Adrenal gland (tissue), 12 donors: ENCODE measurements around the gene CYP11A1. TPM values are rescaled to one million over a fixed set of nuclear protein-coding genes. Genes with fewer than 3 reads are reported as not detected.

ENCODE experiments used
- DNase-seq, 7 donors: peaks; one replicate each; pipeline ENCODE4 v3.0.0-alpha.2; 2019 to 2020
- H3K27ac ChIP-seq, 5 donors: fragments of 200-600 bp; sonication (generic) in 4 of 5; 1 replicate in 3 of 5; 2 replicates in 2 of 5; pipeline versions ENCODE4 v1.5.1 to v1.8.0; 2016 to 2020; ENCODE audit warnings: mild to moderate bottlenecking in 1 of 5
- H3K27me3 ChIP-seq: fragments of 200-600 bp; 2 replicates; pipeline ENCODE4 v1.8.0; 2021
- H3K36me3 ChIP-seq, 2 donors: fragments of 200-600 bp; replicated peaks in 1 of 2; 1 replicate in 1 of 2; 2 replicates in 1 of 2; pipeline versions ENCODE4 v1.5.1 to v1.8.0; 2018 to 2022
- H3K4me1 ChIP-seq, 2 donors: fragments of 200-600 bp; replicated peaks in 1 of 2; 1 replicate in 1 of 2; 2 replicates in 1 of 2; pipeline versions ENCODE4 v1.5.1 to v1.8.0; 2018 to 2021
- H3K4me3 ChIP-seq, 4 donors: fragments of 200-600 bp; sonication (generic) in 3 of 4; one replicate each; pipeline ENCODE4 v1.5.1; 2016 to 2018
- H3K9me3 ChIP-seq, 3 donors: fragments of 200-600 bp; sonication (generic) in 1 of 3; replicated peaks in 1 of 3; 1 replicate in 2 of 3; 2 replicates in 1 of 3; pipeline versions ENCODE4 v1.5.1 to v1.8.0; 2016 to 2021
- POLR2A ChIP-seq, 2 donors: fragments of 450-650 bp; IDR thresholded peaks; one replicate each; pipeline ENCODE4 v1.6.1; 2017; ENCODE audit warnings: antibody characterized with exemption in 2 of 2, mild to moderate bottlenecking in 2 of 2, moderate library complexity in 1 of 2
- WGBS, 4 donors: extraction: QIAGEN DNeasy Blood & Tissue Kit in 2 of 4; methylation state at CpG; one replicate each; pipeline versions ENCODE4 v1.1.5 to v1.1.7; 2013 to 2017; 5-methylcytosine and 5-hydroxymethylcytosine counted together
- intact Hi-C, 2 donors: fragments of 100-400 bp; cut with DNase I; formaldehyde crosslinking; loops; one replicate each; pipeline versions ENCODE4 v1.14.1 to v1.15.0; 2022 to 2023
- polyA plus RNA-seq, 3 donors: library from polyadenylated mRNA; stranded (reverse); fragments of 200-250 nt in 2 of 3; fragments of 350-450 nt in 1 of 3; fragmentation: Illumina TruSeq in 1 of 3; extraction: RNeasy Lipid Tissue Mini Kit (QIAGEN cat#74804) in 1 of 3; gene quantifications; one replicate each; pipeline ENCODE4 v1.2.3, GENCODE V29; 2013 to 2014
- total RNA-seq, 9 donors: library from RNA; depleted of rRNA in 4 of 9; stranded (reverse); fragments of >200 nt in 4 of 9; fragments of 120-200 nt in 1 of 9; fragmentation: NEBNext Ultra II Directional in 1 of 9; extraction: Animal tissue kit (Norgen Biotek cat#: 25700) in 1 of 9; gene quantifications; one replicate each; pipeline versions ENCODE4 v1.1.0 to v1.2.4, GENCODE V29; 2013 to 2023
- TF ChIP-seq, protein P1 (sequence below), 6 experiments: fragments of 450-650 bp in 4 of 6; fragments of 200-600 bp in 2 of 6; sonication (generic) in 1 of 6; IDR thresholded peaks; 1 replicate in 5 of 6; 2 replicates in 1 of 6; pipeline versions ENCODE4 v1.5.1 to v1.8.0; 2016 to 2021; ENCODE audit warnings: antibody characterized with exemption in 6 of 6, mild to moderate bottlenecking in 2 of 6, moderate library complexity in 1 of 6
- donor health status: healthy with polysubstance abuse.
- donor health status: Bipolar disorder and iron deficiency.
- donor health status: DM: yes; HTN: yes; CAD: no.
- donor health status: DM: no; HTN: no; CAD: no.
- donor health status: DM: no; HTN: no; CAD: no.
- donor health status: DM: yes; HTN: yes; CAD: no.

Gene CYP11A1
- total and polyA plus RNA-seq, 12 donors: 233 to 5,219 (median 1,366) TPM

DNA sequence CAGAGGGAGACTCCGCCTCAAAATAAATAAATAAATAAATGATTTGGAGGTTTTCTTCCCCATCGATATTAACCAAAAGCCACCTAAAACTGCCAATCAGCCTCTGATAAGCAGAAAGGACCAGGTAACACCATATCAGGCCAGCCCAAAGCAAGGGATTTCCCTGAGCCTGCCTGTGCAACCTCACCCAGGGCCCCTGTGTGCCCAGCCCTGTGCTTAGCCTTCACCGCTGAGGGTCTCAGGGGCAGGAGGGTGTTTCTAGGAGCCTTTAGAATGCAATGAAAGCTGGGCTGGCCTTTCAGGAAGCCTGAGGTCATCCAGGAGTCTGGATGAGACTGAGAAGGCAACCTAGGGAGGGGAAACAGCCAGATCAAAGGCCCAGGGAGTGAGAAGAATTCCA lies 35.4 kb downstream of the CYP11A1 start:
- no peaks in the 10 kb centered on the region for H3K27me3 ChIP-seq
- no peak overlapping the region for H3K27ac ChIP-seq
- 93 to 100% (median 95%) methylated on average over 3 of the region's 3 CpGs for WGBS, 4 donors
- intact Hi-C loops: no loop called here
- H3K4me3 ChIP-seq: no peak overlapping the region
- H3K36me3 ChIP-seq: no peaks in the 10 kb centered on the region
- H3K4me1 ChIP-seq: peaks cover 4 to 5% of the 10 kb centered on the region in 2 donors
- DNase-seq: no peak
- H3K9me3 ChIP-seq: no peaks in the 10 kb centered on the region
- no peak for TF ChIP-seq POLR2A (IDR thresholded peaks at IDR 0.05)
- TF ChIP-seq, protein P1, sequence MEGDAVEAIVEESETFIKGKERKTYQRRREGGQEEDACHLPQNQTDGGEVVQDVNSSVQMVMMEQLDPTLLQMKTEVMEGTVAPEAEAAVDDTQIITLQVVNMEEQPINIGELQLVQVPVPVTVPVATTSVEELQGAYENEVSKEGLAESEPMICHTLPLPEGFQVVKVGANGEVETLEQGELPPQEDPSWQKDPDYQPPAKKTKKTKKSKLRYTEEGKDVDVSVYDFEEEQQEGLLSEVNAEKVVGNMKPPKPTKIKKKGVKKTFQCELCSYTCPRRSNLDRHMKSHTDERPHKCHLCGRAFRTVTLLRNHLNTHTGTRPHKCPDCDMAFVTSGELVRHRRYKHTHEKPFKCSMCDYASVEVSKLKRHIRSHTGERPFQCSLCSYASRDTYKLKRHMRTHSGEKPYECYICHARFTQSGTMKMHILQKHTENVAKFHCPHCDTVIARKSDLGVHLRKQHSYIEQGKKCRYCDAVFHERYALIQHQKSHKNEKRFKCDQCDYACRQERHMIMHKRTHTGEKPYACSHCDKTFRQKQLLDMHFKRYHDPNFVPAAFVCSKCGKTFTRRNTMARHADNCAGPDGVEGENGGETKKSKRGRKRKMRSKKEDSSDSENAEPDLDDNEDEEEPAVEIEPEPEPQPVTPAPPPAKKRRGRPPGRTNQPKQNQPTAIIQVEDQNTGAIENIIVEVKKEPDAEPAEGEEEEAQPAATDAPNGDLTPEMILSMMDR (IDR thresholded peaks at IDR 0.05): no peak

DNA sequence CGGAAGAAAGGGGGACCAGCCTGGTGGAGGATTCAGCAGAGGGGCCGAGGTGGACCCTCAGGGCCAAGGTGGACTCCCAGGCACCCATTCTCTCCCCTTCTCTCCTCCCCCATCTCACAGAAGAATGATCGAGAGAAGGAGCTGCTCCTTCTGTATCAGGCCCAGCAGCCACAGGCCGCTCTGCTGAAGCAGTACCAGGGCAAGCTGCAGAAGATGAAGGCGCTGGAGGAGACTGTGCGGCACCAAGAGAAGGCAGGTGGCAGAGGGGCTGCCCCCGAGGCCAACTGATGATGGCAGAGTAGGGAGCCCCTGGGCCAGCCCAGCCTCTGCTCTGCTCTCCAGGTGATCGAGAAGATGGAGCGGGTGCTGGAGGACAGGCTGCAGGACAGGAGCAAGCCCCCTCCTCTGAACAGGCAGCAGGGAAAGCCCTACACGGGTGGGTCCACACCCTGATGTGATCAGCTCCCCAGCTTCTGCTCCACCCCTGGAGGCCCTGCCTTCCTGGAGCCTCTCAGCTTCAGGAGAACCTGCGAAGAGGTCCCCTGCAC lies 36.5 kb downstream of the CYP11A1 start:
- H3K9me3 ChIP-seq: no peaks in the 10 kb centered on the region
- intact Hi-C loops: no loop called here
- peaks cover 12% of the 10 kb centered on the region in 2 donors for H3K4me1 ChIP-seq
- TF ChIP-seq, protein P1 (IDR thresholded peaks at IDR 0.05): no peak
- TF ChIP-seq POLR2A (IDR thresholded peaks at IDR 0.05): no peak
- DNase-seq: no peak
- H3K27me3 ChIP-seq: no peaks in the 10 kb centered on the region
- 82 to 95% (median 91%) methylated on average over 8 to 11 of the region's 11 CpGs for WGBS, 4 donors
- no peak overlapping the region for H3K27ac ChIP-seq
- no peak overlapping the region for H3K4me3 ChIP-seq
- no peaks in the 10 kb centered on the region for H3K36me3 ChIP-seq

DNA sequence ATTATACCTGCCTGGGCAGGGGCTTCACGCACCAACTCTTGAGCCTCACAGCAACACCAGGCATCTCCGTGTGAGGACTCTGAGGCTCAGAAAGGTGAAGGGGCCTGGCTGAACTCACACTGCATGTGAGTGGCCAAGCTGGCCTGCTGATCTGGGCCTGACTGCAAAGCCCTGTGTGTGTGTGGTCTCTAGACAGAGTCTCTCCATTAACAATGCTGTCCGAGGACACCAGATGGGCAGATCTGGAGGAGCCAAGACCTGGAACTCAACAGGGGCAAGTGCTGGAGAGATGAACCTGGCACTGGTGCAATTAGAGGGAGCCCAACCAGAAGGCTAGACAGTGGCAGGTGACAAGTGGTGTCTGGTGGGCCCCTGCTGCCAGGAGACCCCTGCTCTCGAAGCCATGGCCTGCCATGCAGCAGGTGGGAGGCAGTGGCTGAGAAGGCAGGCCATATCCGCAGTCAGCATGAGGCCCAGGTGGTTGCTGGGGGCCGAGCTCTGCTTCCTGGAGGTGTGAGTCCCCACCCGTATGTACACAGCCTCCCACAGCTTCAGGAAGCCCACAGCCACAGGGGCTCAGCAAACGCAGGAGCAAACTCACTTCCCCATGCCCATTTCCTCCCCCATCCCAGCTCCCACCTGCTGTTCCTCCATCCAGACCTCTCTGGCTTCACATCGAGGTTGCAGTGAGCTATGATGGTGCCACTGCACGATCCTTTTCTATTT lies 39.0 kb downstream of the CYP11A1 start:
- Histone ChIP-seq H3K27me3 (no peaks in the 10 kb centered on the region), H3K4me3 (no peak overlapping the region), H3K9me3 (no peaks in the 10 kb centered on the region), H3K27ac (peak overlapping the region in 2 of 5 donors; percentile 70 to 88), H3K36me3 (no peaks in the 10 kb centered on the region), H3K4me1 (peaks cover 12 to 18% of the 10 kb centered on the region in 2 donors)
- 69 to 80% (median 73%) methylated on average over 6 to 10 of the region's 10 CpGs for WGBS, 4 donors
- intact Hi-C loops: no loop called here
- no peak for DNase-seq
- no peak for TF ChIP-seq POLR2A (IDR thresholded peaks at IDR 0.05)
- TF ChIP-seq, protein P1 (IDR thresholded peaks at IDR 0.05): no peak

DNA sequence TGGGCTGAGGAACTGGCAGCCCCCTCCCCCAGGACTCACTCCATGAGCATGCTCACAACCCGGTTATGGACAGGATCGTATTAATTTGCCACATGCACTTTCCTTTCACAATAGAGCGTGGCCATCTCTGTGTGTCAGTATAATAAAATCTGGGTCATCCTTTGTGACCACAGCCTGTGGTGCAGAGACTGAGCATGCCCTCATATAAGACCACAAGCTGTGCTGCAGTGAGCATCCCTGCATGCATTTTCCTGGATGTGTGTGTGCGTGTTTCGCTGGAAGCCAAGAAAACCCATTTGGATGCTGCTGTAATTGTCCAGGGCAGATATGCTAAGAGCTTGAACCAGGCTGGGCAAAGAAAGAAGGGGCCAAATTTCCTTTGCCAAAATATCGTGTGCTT lies 39.7 kb downstream of the CYP11A1 start:
- no peaks in the 10 kb centered on the region for H3K9me3 ChIP-seq
- intact Hi-C loops: no loop called here
- TF ChIP-seq, protein P1 (IDR thresholded peaks at IDR 0.05): no peak
- TF ChIP-seq POLR2A (IDR thresholded peaks at IDR 0.05): no peak
- no peak overlapping the region for H3K4me3 ChIP-seq
- DNase-seq: no peak
- peaks cover 12 to 20% of the 10 kb centered on the region in 2 donors for H3K4me1 ChIP-seq
- 72 to 82% (median 77%) methylated on average over 5 to 6 of the region's 6 CpGs for WGBS, 4 donors
- peak overlapping the region in 4 of 5 donors; percentile 50 to 88 (median 68) for H3K27ac ChIP-seq
- H3K27me3 ChIP-seq: no peaks in the 10 kb centered on the region
- H3K36me3 ChIP-seq: no peaks in the 10 kb centered on the region
